Activated CD4-positive, alpha-beta T cell treated with anti-CD3 and anti-CD28 coated beads, Interleukin-2, amount 50 U/mL, for 4 hours (primary cell): Measurements from ENCODE around the gene KXD1.
"Not testable (repeated sequence)": the region's sequence is repeated elsewhere in the genome, so short reads cannot be mapped to it uniquely, and the experiment has no call there.

Experiments
- DNase-seq, 2 experiments: peaks; one replicate each; pipeline ENCODE4 v3.0.0-alpha.2; 2020

The KXD1 gene

GRCh38 chr19:18557411-18558201 is at the start of gene KXD1:
TSS of gene KXD1 (plus strand) at chr19:18557870. CDS start at chr19:18562057, 4,187 bp downstream.
- peak; percentile 96 to 97 for DNase-seq

GRCh38 chr19:18508585-18508984 is 49.1 kb upstream of the KXD1 start:
- no peak for DNase-seq

- DNase-seq = no peak
These were observed 47.5 kb upstream of the KXD1 start for GRCh38 chr19:18510216-18510615.

GRCh38 chr19:18513868-18514267 is 43.8 kb upstream of the KXD1 start:
- no peak for DNase-seq

- DNase-seq = no peak
These were observed 42.6 kb upstream of the KXD1 start for GRCh38 chr19:18514800-18515682.

- no peak for DNase-seq
These were observed 41.7 kb upstream of the KXD1 start for GRCh38 chr19:18515959-18516358.

GRCh38 chr19:18517606-18518005 is 40.1 kb upstream of the KXD1 start:
- no peak for DNase-seq

- DNase-seq = no peak
These were observed 39.0 kb upstream of the KXD1 start for GRCh38 chr19:18518639-18519038.

GRCh38 chr19:18519962-18520847 is 37.5 kb upstream of the KXD1 start:
- DNase-seq = peak; percentile 50 to 53

- peak in 1 of 2 experiments; percentile 10 for DNase-seq
These were observed 36.6 kb upstream of the KXD1 start for GRCh38 chr19:18520848-18521691.

- DNase-seq = no peak
These were observed 36.0 kb upstream of the KXD1 start, which contains the start of gene ELL for GRCh38 chr19:18521692-18522123. TSS of gene ELL (minus strand) at chr19:18522070. CDS start at chr19:18522055, 15 bp downstream.

GRCh38 chr19:18522124-18522861 is 35.4 kb upstream of the KXD1 start:
- DNase-seq = peak; percentile 100

- not testable (repeated sequence) for DNase-seq
These were observed 34.7 kb upstream of the KXD1 start for GRCh38 chr19:18522862-18523440.

- DNase-seq = no peak
These were observed 33.8 kb upstream of the KXD1 start for GRCh38 chr19:18523841-18524240.

GRCh38 chr19:18526316-18526715 is 31.4 kb upstream of the KXD1 start:
- DNase-seq = no peak

GRCh38 chr19:18529782-18530181 is 27.9 kb upstream of the KXD1 start:
- no peak for DNase-seq

GRCh38 chr19:18531485-18531884 is 26.2 kb upstream of the KXD1 start:
- DNase-seq = no peak

GRCh38 chr19:18532168-18532890 is 25.3 kb upstream of the KXD1 start:
- DNase-seq = no peak

- DNase-seq = no peak
These were observed 24.6 kb upstream of the KXD1 start for GRCh38 chr19:18533058-18533457.

GRCh38 chr19:18536475-18536874 is 21.2 kb upstream of the KXD1 start:
- no peak for DNase-seq
